ENCODE measurements around the gene WDR3. TPM values are rescaled to one million over a fixed set of nuclear protein-coding genes. Genes with fewer than 3 reads are reported as not detected.
"Not testable (repeated sequence)": the region's sequence is repeated elsewhere in the genome, so short reads cannot be mapped to it uniquely, and the experiment has no call there.

WDR3 gene
- polyA plus RNA-seq (ENCODE audit: insufficient read length) = 21.1 TPM

GRCh38 chr1:117929343-117930172, at the start of gene WDR3, which contains the start of gene GDAP2:
Gene WDR3 (plus strand): TSS chr1:117929739. CDS start chr1:117933320, 3,581 bp downstream.
Gene GDAP2 (minus strand): TSS chr1:117929621. CDS start chr1:117920357, 9,264 bp downstream.
- DNase-seq = peak; percentile 96

- no peak for DNase-seq
These were observed 45.9 kb upstream of the WDR3 start for GRCh38 chr1:117883616-117884015.

GRCh38 chr1:117886101-117886795, 43.3 kb upstream of the WDR3 start:
- DNase-seq = no peak

GRCh38 chr1:117890452-117890851, 39.1 kb upstream of the WDR3 start:
- DNase-seq = no peak

- no peak for DNase-seq
These were observed 37.0 kb upstream of the WDR3 start for GRCh38 chr1:117892512-117892911.

GRCh38 chr1:117894078-117894477, 35.5 kb upstream of the WDR3 start:
- DNase-seq = no peak

- DNase-seq = peak; percentile 77
These were observed 33.9 kb upstream of the WDR3 start for GRCh38 chr1:117895482-117896114.

GRCh38 chr1:117897551-117897950, 32.0 kb upstream of the WDR3 start:
- no peak for DNase-seq

GRCh38 chr1:117899801-117900200, 29.7 kb upstream of the WDR3 start:
- DNase-seq = no peak

GRCh38 chr1:117902944-117903343, 26.6 kb upstream of the WDR3 start:
- no peak for DNase-seq

GRCh38 chr1:117904485-117904884, 25.1 kb upstream of the WDR3 start:
- DNase-seq = no peak

- no peak for DNase-seq
These were observed 24.5 kb upstream of the WDR3 start for GRCh38 chr1:117905019-117905418.

- DNase-seq = no peak
These were observed 18.5 kb upstream of the WDR3 start for GRCh38 chr1:117911051-117911450.

GRCh38 chr1:117919376-117919775, 10.2 kb upstream of the WDR3 start:
- DNase-seq = no peak

- no peak for DNase-seq
These were observed 7.5 kb upstream of the WDR3 start for GRCh38 chr1:117921991-117922390.

- not testable (repeated sequence) for DNase-seq
These were observed 6.8 kb upstream of the WDR3 start for GRCh38 chr1:117922717-117923116.

- no peak for DNase-seq
These were observed 3.6 kb upstream of the WDR3 start for GRCh38 chr1:117925981-117926380.

GRCh38 chr1:117928881-117929342, 627 bp upstream of the WDR3 start:
- DNase-seq = peak; percentile 37

- peak; percentile 2 for DNase-seq
These were observed 571 bp downstream of the WDR3 start for GRCh38 chr1:117930173-117930447.

GRCh38 chr1:117930484-117930883, 945 bp downstream of the WDR3 start:
- no peak for DNase-seq

GRCh38 chr1:117932576-117932975, 3.0 kb downstream of the WDR3 start:
- DNase-seq = no peak

- DNase-seq = no peak
These were observed 4.2 kb downstream of the WDR3 start for GRCh38 chr1:117933769-117934168.

- DNase-seq = no peak
These were observed 12.8 kb downstream of the WDR3 start for GRCh38 chr1:117942293-117942692.

All from hindlimb muscle (tissue), 1 donor.